TTC549 (cell line): ENCODE results near the gene PTPN21.
"Not testable (repeated sequence)": the region's sequence is repeated elsewhere in the genome, so short reads cannot be mapped to it uniquely, and the experiment has no call there.

Source experiments
- FAIRE-seq: peaks from 2 replicates; lab custom pipeline; 2012; peaks lifted over from hg19 to GRCh38; lab: Jason Lieb, UNC

Gene PTPN21

GRCh38 chr14:88551980-88552431 is 2.8 kb downstream of the PTPN21 start:
- FAIRE-seq = no peak

GRCh38 chr14:88551094-88551870 is 3.5 kb downstream of the PTPN21 start:
- no peak for FAIRE-seq

- no peak for FAIRE-seq
Measured at GRCh38 chr14:88550078-88550477, 4.7 kb downstream of the PTPN21 start.

- no peak for FAIRE-seq
Measured at GRCh38 chr14:88547386-88547780, 7.4 kb downstream of the PTPN21 start.

GRCh38 chr14:88546621-88547385 is 8.0 kb downstream of the PTPN21 start:
- FAIRE-seq = no peak

GRCh38 chr14:88545256-88545655 is 9.6 kb downstream of the PTPN21 start:
- FAIRE-seq = no peak

- FAIRE-seq = no peak
Measured at GRCh38 chr14:88542857-88543795, 11.7 kb downstream of the PTPN21 start.

- no peak for FAIRE-seq
Measured at GRCh38 chr14:88541324-88541723, 13.5 kb downstream of the PTPN21 start.

- no peak for FAIRE-seq
Measured at GRCh38 chr14:88535813-88536212, 19.0 kb downstream of the PTPN21 start.

- no peak for FAIRE-seq
Measured at GRCh38 chr14:88535149-88535548, 19.7 kb downstream of the PTPN21 start.

- FAIRE-seq = no peak
Measured at GRCh38 chr14:88533064-88533602, 21.7 kb downstream of the PTPN21 start.

- not testable (repeated sequence) for FAIRE-seq
Measured at GRCh38 chr14:88529889-88530288, 24.9 kb downstream of the PTPN21 start.

- FAIRE-seq = no peak
Measured at GRCh38 chr14:88522393-88522792, 32.4 kb downstream of the PTPN21 start.

GRCh38 chr14:88521818-88522217 is 33.0 kb downstream of the PTPN21 start:
- no peak for FAIRE-seq

GRCh38 chr14:88519907-88520306 is 34.9 kb downstream of the PTPN21 start:
- no peak for FAIRE-seq

GRCh38 chr14:88518592-88519512 is 36.0 kb downstream of the PTPN21 start:
- no peak for FAIRE-seq

GRCh38 chr14:88516861-88517357 is 37.9 kb downstream of the PTPN21 start:
- FAIRE-seq = no peak

GRCh38 chr14:88515499-88516221 is 39.1 kb downstream of the PTPN21 start:
- FAIRE-seq = no peak

GRCh38 chr14:88507208-88507607 is 47.6 kb downstream of the PTPN21 start:
- no peak for FAIRE-seq

GRCh38 chr14:88505621-88506020 is 49.2 kb downstream of the PTPN21 start:
- FAIRE-seq = no peak
